GM12874 (cell line): ENCODE results near the gene PTP4A1.
A peak's percentile ranks its signal among the peaks of the same experiment; 100 is the strongest.

ENCODE experiments used
- TF ChIP-seq, protein P1 (sequence below): IDR thresholded peaks from 2 replicates; pipeline ENCODE4 v1.5.1; 2011; ENCODE audit warnings: low read depth, mild to moderate bottlenecking, control low read depth, low read length, moderate library complexity; ENCODE audit not compliant: insufficient read depth

Gene PTP4A1

DNA sequence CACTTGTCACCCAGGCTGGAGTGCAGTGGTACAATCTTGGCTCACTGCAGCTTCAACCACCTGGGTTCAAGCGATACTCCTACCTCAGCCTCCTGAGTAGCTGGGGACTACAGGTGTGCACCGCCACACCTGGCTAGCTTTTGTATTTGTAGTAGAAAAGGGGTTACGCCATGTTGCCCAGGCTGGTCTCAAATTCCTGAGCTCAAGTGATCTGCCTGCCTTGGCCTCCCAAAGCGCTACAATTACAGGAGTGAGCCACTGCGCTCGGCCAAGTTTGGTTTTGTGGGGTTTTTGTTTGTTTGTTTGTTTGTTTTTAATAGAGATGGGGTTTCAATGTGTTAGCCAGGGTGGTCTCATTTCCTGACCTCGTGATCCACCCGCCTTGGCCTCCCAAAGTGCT lies 12.3 kb downstream of the PTP4A1 start:
- TF ChIP-seq, protein P1, sequence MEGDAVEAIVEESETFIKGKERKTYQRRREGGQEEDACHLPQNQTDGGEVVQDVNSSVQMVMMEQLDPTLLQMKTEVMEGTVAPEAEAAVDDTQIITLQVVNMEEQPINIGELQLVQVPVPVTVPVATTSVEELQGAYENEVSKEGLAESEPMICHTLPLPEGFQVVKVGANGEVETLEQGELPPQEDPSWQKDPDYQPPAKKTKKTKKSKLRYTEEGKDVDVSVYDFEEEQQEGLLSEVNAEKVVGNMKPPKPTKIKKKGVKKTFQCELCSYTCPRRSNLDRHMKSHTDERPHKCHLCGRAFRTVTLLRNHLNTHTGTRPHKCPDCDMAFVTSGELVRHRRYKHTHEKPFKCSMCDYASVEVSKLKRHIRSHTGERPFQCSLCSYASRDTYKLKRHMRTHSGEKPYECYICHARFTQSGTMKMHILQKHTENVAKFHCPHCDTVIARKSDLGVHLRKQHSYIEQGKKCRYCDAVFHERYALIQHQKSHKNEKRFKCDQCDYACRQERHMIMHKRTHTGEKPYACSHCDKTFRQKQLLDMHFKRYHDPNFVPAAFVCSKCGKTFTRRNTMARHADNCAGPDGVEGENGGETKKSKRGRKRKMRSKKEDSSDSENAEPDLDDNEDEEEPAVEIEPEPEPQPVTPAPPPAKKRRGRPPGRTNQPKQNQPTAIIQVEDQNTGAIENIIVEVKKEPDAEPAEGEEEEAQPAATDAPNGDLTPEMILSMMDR, result no peak

DNA sequence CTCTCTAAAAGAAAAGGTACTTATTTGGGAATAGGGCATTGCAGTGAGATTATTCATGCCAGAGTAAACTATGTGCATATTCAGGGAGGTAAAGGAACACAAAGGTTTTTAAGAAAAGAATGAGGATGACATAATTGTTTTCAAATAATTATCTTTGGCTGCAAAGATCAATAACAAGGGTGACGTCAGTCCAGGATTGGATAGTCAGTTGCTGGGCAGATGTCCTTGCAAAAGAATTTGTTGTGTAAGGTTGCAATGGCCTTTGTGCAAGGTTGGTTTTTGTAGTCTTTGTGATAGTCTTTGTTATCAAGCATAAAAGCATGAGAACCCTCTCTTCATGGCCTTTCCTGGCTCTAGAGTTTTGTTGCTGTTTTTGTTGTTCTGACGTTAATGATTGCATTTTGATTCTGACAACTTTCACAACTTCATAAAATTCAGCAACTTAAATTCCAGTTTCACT lies 17.7 kb downstream of the PTP4A1 start:
- TF ChIP-seq, protein P1, result no peak

DNA sequence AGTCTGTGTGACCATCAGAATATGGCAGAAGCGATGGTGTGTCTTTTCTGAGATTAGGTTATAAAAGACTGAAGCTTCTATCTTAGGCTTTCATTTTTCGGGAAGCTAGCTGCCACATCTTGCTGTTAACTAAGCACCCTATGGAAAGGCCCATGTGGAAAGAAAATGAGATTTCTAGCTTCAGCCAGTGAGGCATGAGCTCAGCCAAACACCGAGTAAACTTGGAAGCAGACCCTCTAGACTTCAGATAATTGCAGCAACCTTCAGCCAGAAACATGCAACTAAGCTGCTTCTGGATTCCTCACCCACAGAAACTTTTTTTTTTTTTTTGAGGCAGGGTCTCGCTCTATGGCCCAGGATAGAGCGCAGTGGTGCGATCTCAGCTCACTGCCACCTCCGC lies 20.6 kb downstream of the PTP4A1 start:
- TF ChIP-seq, protein P1, result no peak

DNA sequence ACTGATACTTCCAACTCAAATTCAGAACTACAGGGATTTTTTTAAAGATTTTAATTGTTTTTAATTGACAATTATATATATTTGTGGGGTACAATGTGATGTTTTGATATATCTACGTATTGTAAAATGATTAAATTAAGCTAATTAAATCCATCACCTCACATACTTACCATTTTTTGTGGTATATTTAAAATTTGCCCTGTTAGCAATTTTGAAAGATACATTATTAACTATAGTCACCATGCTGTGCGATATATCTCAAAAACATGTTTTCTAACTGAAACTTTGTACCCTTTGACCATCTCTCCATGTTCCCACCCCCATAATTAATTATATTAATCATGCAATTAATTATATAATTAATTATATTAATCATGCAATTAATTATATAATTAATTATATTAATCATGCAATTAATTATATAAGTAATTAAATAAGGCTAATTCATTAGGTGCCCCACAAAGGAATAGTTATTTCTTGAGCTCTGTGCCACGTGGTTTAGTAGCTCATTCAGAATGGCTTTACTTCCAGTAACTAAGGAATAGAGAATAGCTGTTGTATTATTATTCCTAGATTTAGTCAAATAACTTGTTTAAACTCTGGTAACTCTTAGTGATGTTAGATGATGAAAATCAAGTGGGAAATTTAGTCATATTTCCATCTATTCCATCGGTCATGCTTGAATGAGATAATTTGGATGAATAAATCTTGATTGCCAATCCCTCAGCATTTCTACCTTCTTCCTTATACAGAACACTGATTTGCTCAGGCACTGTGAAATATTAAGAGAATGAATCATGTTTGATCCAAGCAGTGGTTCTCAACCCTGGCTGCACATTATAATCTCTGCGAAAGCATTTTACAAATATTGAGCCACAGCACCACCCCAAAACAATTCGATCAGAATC lies 25.1 kb downstream of the PTP4A1 start:
- TF ChIP-seq, protein P1, result no peak

DNA sequence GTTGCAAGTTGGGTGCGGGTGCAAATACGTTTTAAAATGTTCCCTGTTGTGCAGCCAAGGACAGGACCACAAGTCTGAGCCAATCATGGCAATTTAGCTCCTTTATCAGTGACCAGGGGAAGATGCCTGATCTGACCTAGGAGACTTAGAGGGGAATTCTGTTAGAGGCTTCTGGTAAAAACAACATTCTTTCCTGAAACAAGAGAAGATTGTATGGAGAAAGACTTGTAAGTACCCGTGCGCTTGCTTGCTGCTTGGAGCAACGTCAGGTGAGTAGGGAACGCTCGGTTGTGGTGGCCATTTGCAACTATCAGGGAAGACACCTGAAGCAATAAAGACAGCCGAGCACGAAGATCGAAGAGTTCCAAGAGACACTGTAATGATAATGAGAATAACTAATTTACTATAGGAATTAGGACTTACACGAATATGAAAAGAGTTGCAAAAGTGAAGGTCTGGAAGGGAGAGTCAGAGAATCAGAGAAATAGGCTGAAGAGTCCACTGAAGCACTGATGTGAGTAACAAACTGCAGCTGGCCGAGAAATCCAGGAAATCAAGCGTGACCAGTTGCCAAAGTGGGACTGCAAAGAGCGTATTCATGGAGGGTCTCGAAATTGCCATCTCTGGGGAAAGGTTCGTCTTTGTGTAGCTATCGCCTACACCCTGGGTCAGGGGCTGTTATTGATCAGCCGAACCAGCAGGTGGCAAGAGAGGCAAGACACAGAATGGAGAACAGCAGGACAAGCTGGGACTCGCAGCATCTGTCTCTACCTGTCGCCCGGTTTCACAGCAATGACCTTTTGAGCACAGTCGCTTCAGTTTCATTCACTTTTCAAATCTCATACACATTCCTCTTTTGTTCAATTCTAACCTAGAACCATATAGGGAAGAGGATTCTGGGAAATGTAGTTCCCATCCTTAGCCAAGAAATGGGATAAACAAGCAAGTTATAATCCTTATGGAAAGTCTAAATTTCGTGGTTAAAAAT lies 26.1 kb downstream of the PTP4A1 start:
- TF ChIP-seq, protein P1, result peak; percentile 86

DNA sequence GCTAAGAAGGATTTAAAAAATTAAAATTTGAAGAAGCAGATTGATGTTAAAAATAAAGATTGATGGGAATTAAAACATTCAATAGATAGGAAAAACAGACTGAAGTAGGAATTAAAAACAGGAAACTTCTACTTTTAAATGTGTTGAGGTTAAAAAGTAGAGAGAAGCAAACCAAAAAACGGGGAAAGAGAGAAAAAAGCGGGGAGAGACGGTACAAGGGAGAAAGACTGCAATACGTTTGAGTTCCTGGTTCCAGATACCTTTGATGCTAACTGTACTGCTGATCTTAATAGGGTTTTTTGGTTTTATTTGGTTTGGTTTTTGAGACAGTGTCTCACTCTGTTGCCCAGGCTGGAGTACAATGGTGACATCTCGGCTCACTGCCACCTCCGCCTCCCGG lies 27.0 kb downstream of the PTP4A1 start:
- TF ChIP-seq, protein P1, result no peak

DNA sequence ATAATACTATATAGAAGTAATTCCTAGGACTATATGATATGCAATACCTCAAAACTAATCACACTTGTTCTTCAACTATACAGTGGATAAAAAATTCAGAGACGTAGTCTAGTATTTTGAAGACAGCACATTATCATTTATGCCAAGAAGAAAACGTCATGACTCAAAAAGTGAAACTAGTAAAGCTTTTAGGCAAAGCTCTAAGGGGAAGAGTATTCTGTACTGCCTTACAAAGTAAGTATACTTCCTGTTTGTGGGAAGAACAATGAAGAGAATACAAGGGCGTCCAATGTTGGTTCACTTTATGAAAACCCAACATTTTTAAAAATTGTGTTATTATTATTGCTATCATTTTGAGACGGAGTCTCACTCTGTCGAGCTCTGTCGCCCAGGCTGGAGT lies 27.9 kb downstream of the PTP4A1 start:
- TF ChIP-seq, protein P1, result no peak
